ENCODE measurements around the gene ZSCAN10.

GRCh38 chr16:3147757-3148104 is 48.6 kb upstream of the ZSCAN10 start:
- TF ChIP-seq EP300 (conservative IDR thresholded peaks at IDR 0.05; ENCODE audit: poor library complexity, severe bottlenecking), result no peak
- TF ChIP-seq CTCF (IDR thresholded peaks at IDR 0.05; ENCODE audit: poor library complexity, severe bottlenecking), result no peak

Measured in neural cell (in vitro differentiated cells).